ENCODE measurements around the gene CGREF1.
"Not testable (repeated sequence)": the region's sequence is repeated elsewhere in the genome, so short reads cannot be mapped to it uniquely, and the experiment has no call there.

The CGREF1 gene

GRCh38 chr2:27086724-27087593 is 32.0 kb downstream of the CGREF1 start, which contains the start of gene KHK:
TSS of gene KHK (plus strand) at chr2:27086772. CDS start at chr2:27087260, 488 bp downstream.
- no peak for DNase-seq

- DNase-seq: peak; percentile 95
These were observed 32.7 kb downstream of the CGREF1 start for GRCh38 chr2:27086090-27086723.

GRCh38 chr2:27085673-27086089 is 33.2 kb downstream of the CGREF1 start:
- DNase-seq: peak; percentile 64

- DNase-seq: no peak
These were observed 33.8 kb downstream of the CGREF1 start for GRCh38 chr2:27085062-27085672.

- DNase-seq: no peak
These were observed 34.4 kb downstream of the CGREF1 start for GRCh38 chr2:27084297-27085061.

- DNase-seq: no peak
These were observed 35.3 kb downstream of the CGREF1 start for GRCh38 chr2:27083410-27084296.

GRCh38 chr2:27082773-27083409 is 36.0 kb downstream of the CGREF1 start:
- DNase-seq: no peak

- DNase-seq: no peak
These were observed 36.8 kb downstream of the CGREF1 start for GRCh38 chr2:27081984-27082772.

GRCh38 chr2:27080603-27080936 is 38.4 kb downstream of the CGREF1 start:
- DNase-seq: no peak

GRCh38 chr2:27080140-27080469 is 38.8 kb downstream of the CGREF1 start:
- DNase-seq: no peak

GRCh38 chr2:27079233-27080139 is 39.4 kb downstream of the CGREF1 start:
- no peak for DNase-seq

GRCh38 chr2:27078267-27079194 is 40.4 kb downstream of the CGREF1 start, which contains the start of gene EMILIN1:
TSS of gene EMILIN1 (plus strand) at chr2:27078615. CDS start at chr2:27079066, 451 bp downstream.
- peak; percentile 66 for DNase-seq

- DNase-seq: no peak
These were observed 41.7 kb downstream of the CGREF1 start for GRCh38 chr2:27077231-27077630.

GRCh38 chr2:27076323-27076722 is 42.6 kb downstream of the CGREF1 start:
- no peak for DNase-seq

- not testable (repeated sequence) for DNase-seq
These were observed 43.4 kb downstream of the CGREF1 start for GRCh38 chr2:27075566-27075871.

GRCh38 chr2:27074738-27075565 is 44.0 kb downstream of the CGREF1 start:
- DNase-seq: no peak

- DNase-seq: no peak
These were observed 45.1 kb downstream of the CGREF1 start for GRCh38 chr2:27073782-27074181.

GRCh38 chr2:27072920-27073319 is 46.0 kb downstream of the CGREF1 start:
- DNase-seq: no peak

All from midbrain (tissue), 1 donor.